ENCODE measurements around the gene JUNB.

The JUNB gene

DNA sequence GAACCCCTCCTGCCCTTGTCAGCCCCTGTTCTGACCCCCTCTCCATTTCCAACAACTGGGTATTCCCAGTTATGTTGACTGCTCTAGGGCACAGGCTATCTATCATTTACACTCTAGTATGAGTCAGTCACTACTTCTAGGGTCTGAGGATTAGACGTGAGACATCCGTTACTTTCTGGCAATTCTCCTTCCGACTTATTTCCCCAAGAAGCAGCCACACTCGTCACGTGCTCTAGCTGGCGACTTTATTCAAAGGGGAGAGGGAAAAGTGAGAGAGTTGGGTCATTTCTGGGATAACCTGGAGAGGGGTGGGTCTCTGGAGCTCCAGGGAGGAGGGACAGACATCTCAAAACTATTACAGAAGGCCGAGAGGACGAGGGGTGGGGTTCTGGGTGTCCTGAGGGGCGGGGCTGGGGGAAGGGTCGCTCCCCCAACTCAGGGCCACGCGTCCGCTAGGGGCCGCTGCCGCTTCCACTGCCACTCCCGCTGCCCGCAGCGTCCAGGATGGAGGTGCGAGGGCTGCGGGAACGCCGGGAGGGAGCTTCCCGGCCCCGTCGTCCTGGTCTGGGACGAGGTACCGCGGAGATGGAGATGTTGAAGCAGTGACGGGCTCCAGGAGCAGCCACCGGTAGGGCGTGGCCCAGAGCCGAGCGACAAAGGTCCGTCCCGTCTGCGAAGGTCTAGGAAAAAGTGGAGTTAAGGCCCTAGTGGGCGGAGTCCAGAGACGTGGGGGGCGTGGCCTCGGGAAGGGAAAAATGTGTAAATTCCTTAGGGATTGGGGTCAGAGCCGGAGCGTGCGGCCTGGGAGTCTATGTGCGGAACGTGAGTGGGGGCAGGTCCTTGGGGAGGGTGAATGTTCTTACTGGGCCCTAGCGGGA lies 34.2 kb downstream of the JUNB start:
- Histone ChIP-seq H3K23ac (ENCODE audit: low read depth, low read length, poor library complexity) (peak overlapping the region; percentile 16), H2BK15ac (ENCODE audit: low read length) (no peak overlapping the region), H3K27ac (replicated peaks; ENCODE audit: low read length) (no peak overlapping the region), H2AK5ac (ENCODE audit: low read depth, low read length) (no peak overlapping the region), H3K4me1 (ENCODE audit: control insufficient read depth in 2 of 2, insufficient read depth in 1 of 2, low read depth in 1 of 2, low read length in 2 of 2) (peaks cover 0 to 5% of the 10 kb centered on the region in 2 donors), H2AFZ (ENCODE audit: low read length) (peak overlapping the region; percentile 88), H3K4me3 (ENCODE audit: low read length in 2 of 2) (peak overlapping the region; percentile 25 to 72), H4K91ac (ENCODE audit: low read depth, low read length, poor library complexity) (no peak overlapping the region), H3K27me3 (ENCODE audit: control insufficient read depth in 3 of 3, insufficient read depth in 3 of 3, low read depth in 1 of 3, low read length in 3 of 3) (peaks cover 0 to 45% (median 9%) of the 10 kb centered on the region in 3 experiments), H3K4ac (ENCODE audit: low read length) (no peak overlapping the region), H3K18ac (ENCODE audit: low read length) (peak overlapping the region; percentile 90), H3K9me3 (replicated peaks in 1 of 2; ENCODE audit: control insufficient read depth in 2 of 2, insufficient read depth in 1 of 2, low read depth in 1 of 2, low read length in 2 of 2) (no peaks in the 10 kb centered on the region), H4K8ac (ENCODE audit: low read depth, low read length) (no peak overlapping the region), H3K36me3 (replicated peaks in 1 of 2; ENCODE audit: control insufficient read depth in 2 of 2, insufficient read depth in 2 of 2, low read length in 2 of 2) (no peaks in the 10 kb centered on the region), H3K14ac (ENCODE audit: low read length) (no peak overlapping the region), H2BK5ac (ENCODE audit: low read length) (no peak overlapping the region), H2BK12ac (ENCODE audit: low read length) (no peak overlapping the region), H2BK120ac (ENCODE audit: low read depth, low read length) (no peak overlapping the region), H3K4me2 (ENCODE audit: insufficient read depth, low read length, poor library complexity, severe bottlenecking) (peak overlapping the region; percentile 51), H3K9ac (ENCODE audit: low read depth, low read length, poor library complexity) (no peak overlapping the region), H3K79me1 (ENCODE audit: low read depth, low read length) (no peaks in the 10 kb centered on the region)
- WGBS, 2 donors (ENCODE audit: extremely low coverage in 2 of 2, insufficient read length in 2 of 2, insufficient replicate concordance in 1 of 2): no CpG with 5 or more reads among the region's 46 CpGs
- DNase-seq (ENCODE audit: low spot score): no peak

DNA sequence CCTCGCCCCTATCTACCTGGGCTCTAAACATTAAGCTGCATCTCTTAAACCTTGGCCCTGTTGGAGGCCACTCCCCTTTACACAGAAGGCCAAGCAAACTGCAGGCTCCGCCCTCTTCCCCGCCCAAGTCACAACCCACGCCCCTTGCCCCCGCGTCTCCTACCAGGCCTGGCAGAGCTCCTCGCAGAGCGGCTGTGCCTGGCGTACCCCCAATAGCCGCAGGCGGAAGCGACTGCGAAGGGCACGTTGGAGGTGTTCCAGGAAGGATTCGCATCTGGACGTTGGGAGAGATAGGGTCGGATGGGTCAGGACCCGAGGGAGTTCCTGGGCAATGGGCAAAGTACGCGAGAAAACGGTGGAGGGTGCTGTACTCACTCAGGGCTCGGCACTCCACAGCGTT lies 37.2 kb downstream of the JUNB start:
- H2AK5ac ChIP-seq (ENCODE audit: low read depth, low read length): no peak overlapping the region
- no peaks in the 10 kb centered on the region for H3K9me3 ChIP-seq (replicated peaks in 1 of 2; ENCODE audit: control insufficient read depth in 2 of 2, insufficient read depth in 1 of 2, low read depth in 1 of 2, low read length in 2 of 2)
- H3K27me3 ChIP-seq (ENCODE audit: control insufficient read depth in 3 of 3, insufficient read depth in 3 of 3, low read depth in 1 of 3, low read length in 3 of 3): peaks cover 0 to 70% (median 33%) of the 10 kb centered on the region in 3 experiments
- no peak overlapping the region for H3K14ac ChIP-seq (ENCODE audit: low read length)
- no peak overlapping the region for H2BK15ac ChIP-seq (ENCODE audit: low read length)
- peak overlapping the region; percentile 15 for H3K23ac ChIP-seq (ENCODE audit: low read depth, low read length, poor library complexity)
- H3K18ac ChIP-seq (ENCODE audit: low read length): no peak overlapping the region
- H3K9ac ChIP-seq (ENCODE audit: low read depth, low read length, poor library complexity): no peak overlapping the region
- no CpG with 5 or more reads among the region's 23 CpGs for WGBS, 2 donors (ENCODE audit: extremely low coverage in 2 of 2, insufficient read length in 2 of 2, insufficient replicate concordance in 1 of 2)
- peak overlapping the region; percentile 51 for H3K4me2 ChIP-seq (ENCODE audit: insufficient read depth, low read length, poor library complexity, severe bottlenecking)
- H2BK120ac ChIP-seq (ENCODE audit: low read depth, low read length): no peak overlapping the region
- H3K27ac ChIP-seq (replicated peaks; ENCODE audit: low read length): no peak overlapping the region
- H3K79me1 ChIP-seq (ENCODE audit: low read depth, low read length): no peaks in the 10 kb centered on the region
- peak overlapping the region; percentile 51 for H2AFZ ChIP-seq (ENCODE audit: low read length)
- H3K36me3 ChIP-seq (replicated peaks in 1 of 2; ENCODE audit: control insufficient read depth in 2 of 2, insufficient read depth in 2 of 2, low read length in 2 of 2): no peaks in the 10 kb centered on the region
- H4K91ac ChIP-seq (ENCODE audit: low read depth, low read length, poor library complexity): no peak overlapping the region
- peaks cover 5% of the 10 kb centered on the region in 2 donors for H3K4me1 ChIP-seq (ENCODE audit: control insufficient read depth in 2 of 2, insufficient read depth in 1 of 2, low read depth in 1 of 2, low read length in 2 of 2)
- H2BK12ac ChIP-seq (ENCODE audit: low read length): no peak overlapping the region
- H3K4ac ChIP-seq (ENCODE audit: low read length): no peak overlapping the region
- no peak overlapping the region for H3K4me3 ChIP-seq (ENCODE audit: low read length in 2 of 2)
- H2BK5ac ChIP-seq (ENCODE audit: low read length): no peak overlapping the region
- no peak overlapping the region for H4K8ac ChIP-seq (ENCODE audit: low read depth, low read length)
- DNase-seq (ENCODE audit: low spot score): no peak

DNA sequence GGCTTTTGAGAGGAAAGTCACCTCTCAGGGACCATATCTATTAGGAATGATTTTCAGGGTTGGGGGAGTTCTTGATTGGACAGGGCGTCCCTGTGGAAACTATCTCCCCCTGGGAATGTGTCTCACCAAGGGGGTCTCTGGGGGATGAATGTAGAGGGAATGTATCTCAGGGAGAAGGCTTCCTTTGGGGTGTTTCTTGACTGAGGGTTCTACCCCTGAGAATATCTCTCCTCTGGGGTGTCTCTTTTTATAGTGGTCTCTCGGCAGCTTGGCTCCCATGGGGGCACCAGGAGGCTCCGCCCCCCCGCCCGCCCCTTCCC lies 42.1 kb downstream of the JUNB start:
- Histone ChIP-seq H3K4me3 (ENCODE audit: low read length in 2 of 2) (peak overlapping the region in 1 of 2 donors; percentile 5), H3K23ac (ENCODE audit: low read depth, low read length, poor library complexity) (no peak overlapping the region), H4K8ac (ENCODE audit: low read depth, low read length) (no peak overlapping the region), H3K14ac (ENCODE audit: low read length) (no peak overlapping the region), H2AK5ac (ENCODE audit: low read depth, low read length) (no peak overlapping the region), H2BK12ac (ENCODE audit: low read length) (no peak overlapping the region), H3K79me1 (ENCODE audit: low read depth, low read length) (no peaks in the 10 kb centered on the region), H3K27me3 (ENCODE audit: control insufficient read depth in 3 of 3, insufficient read depth in 3 of 3, low read depth in 1 of 3, low read length in 3 of 3) (peaks cover 12 to 76% (median 62%) of the 10 kb centered on the region in 3 experiments), H3K9me3 (replicated peaks in 1 of 2; ENCODE audit: control insufficient read depth in 2 of 2, insufficient read depth in 1 of 2, low read depth in 1 of 2, low read length in 2 of 2) (no peaks in the 10 kb centered on the region), H2AFZ (ENCODE audit: low read length) (no peak overlapping the region), H2BK15ac (ENCODE audit: low read length) (no peak overlapping the region), H3K9ac (ENCODE audit: low read depth, low read length, poor library complexity) (no peak overlapping the region), H2BK120ac (ENCODE audit: low read depth, low read length) (no peak overlapping the region), H3K4me2 (ENCODE audit: insufficient read depth, low read length, poor library complexity, severe bottlenecking) (peak overlapping the region; percentile 77), H3K18ac (ENCODE audit: low read length) (no peak overlapping the region), H3K36me3 (replicated peaks in 1 of 2; ENCODE audit: control insufficient read depth in 2 of 2, insufficient read depth in 2 of 2, low read length in 2 of 2) (no peaks in the 10 kb centered on the region), H4K91ac (ENCODE audit: low read depth, low read length, poor library complexity) (no peak overlapping the region), H2BK5ac (ENCODE audit: low read length) (no peak overlapping the region), H3K4ac (ENCODE audit: low read length) (no peak overlapping the region), H3K27ac (replicated peaks; ENCODE audit: low read length) (no peak overlapping the region), H3K4me1 (ENCODE audit: control insufficient read depth in 2 of 2, insufficient read depth in 1 of 2, low read depth in 1 of 2, low read length in 2 of 2) (peaks cover 5 to 9% of the 10 kb centered on the region in 2 donors)
- DNase-seq (ENCODE audit: low spot score): no peak
- WGBS, 2 donors (ENCODE audit: extremely low coverage in 2 of 2, insufficient read length in 2 of 2, insufficient replicate concordance in 1 of 2): no CpG with 5 or more reads among the region's 5 CpGs

DNA sequence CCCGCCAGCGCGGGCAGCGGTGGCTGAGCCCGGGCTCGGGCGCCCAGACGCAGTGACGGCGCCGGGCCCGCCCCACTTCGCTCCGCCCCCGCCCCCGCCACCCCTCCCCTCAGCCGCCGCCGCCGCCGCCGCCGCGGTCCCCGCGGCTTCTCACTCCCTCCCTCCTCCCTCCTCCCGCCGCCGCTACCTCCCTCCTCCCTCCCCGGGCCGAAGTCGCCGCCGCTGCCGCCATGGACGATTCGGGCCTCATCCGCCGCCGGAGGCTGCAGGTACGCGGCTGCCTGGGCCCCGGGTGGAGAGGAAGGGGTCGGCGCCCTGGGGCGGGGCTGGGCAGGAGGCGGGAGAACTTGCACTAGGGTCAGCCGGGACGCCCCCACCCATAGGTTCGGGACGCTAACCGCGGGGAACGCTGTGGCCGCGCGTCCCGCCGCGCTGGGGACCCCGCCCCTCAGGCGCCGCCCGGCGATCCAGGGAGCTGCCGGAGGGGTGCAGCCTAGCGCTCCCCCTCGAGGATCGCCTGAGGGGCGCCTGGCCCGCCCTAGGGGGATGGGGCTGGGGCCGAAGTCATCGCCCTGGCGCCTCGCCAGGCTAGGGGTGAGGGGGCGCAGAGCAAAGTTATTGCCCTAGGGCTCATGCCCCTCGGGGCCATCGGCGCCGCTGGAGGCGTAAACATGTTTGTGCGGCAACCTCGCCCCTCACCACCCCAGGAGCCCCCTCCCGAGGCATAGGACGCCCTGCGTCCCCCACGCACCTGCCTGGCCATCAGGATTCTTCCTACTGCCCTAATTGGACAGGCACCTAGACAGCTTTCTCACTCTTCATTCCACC lies 42.7 kb downstream of the JUNB start:
- peak overlapping the region; percentile 77 for H3K4me2 ChIP-seq (ENCODE audit: insufficient read depth, low read length, poor library complexity, severe bottlenecking)
- H3K4ac ChIP-seq (ENCODE audit: low read length): no peak overlapping the region
- no peak overlapping the region for H3K14ac ChIP-seq (ENCODE audit: low read length)
- H3K9me3 ChIP-seq (replicated peaks in 1 of 2; ENCODE audit: control insufficient read depth in 2 of 2, insufficient read depth in 1 of 2, low read depth in 1 of 2, low read length in 2 of 2): no peaks in the 10 kb centered on the region
- H3K79me1 ChIP-seq (ENCODE audit: low read depth, low read length): no peaks in the 10 kb centered on the region
- no peak overlapping the region for H3K27ac ChIP-seq (replicated peaks; ENCODE audit: low read length)
- no peaks in the 10 kb centered on the region for H3K36me3 ChIP-seq (replicated peaks in 1 of 2; ENCODE audit: control insufficient read depth in 2 of 2, insufficient read depth in 2 of 2, low read length in 2 of 2)
- peaks cover 6 to 7% of the 10 kb centered on the region in 2 donors for H3K4me1 ChIP-seq (ENCODE audit: control insufficient read depth in 2 of 2, insufficient read depth in 1 of 2, low read depth in 1 of 2, low read length in 2 of 2)
- peak overlapping the region; percentile 15 for H2AK5ac ChIP-seq (ENCODE audit: low read depth, low read length)
- H3K18ac ChIP-seq (ENCODE audit: low read length): peak overlapping the region; percentile 93
- no peak overlapping the region for H2BK5ac ChIP-seq (ENCODE audit: low read length)
- peaks cover 12 to 71% (median 62%) of the 10 kb centered on the region in 3 experiments for H3K27me3 ChIP-seq (ENCODE audit: control insufficient read depth in 3 of 3, insufficient read depth in 3 of 3, low read depth in 1 of 3, low read length in 3 of 3)
- no peak overlapping the region for H4K91ac ChIP-seq (ENCODE audit: low read depth, low read length, poor library complexity)
- DNase-seq (ENCODE audit: low spot score): no peak
- WGBS, 2 donors (ENCODE audit: extremely low coverage in 2 of 2, insufficient read length in 2 of 2, insufficient replicate concordance in 1 of 2): no CpG with 5 or more reads among the region's 87 CpGs
- H4K8ac ChIP-seq (ENCODE audit: low read depth, low read length): no peak overlapping the region
- H3K9ac ChIP-seq (ENCODE audit: low read depth, low read length, poor library complexity): peak overlapping the region; percentile 78
- no peak overlapping the region for H2BK12ac ChIP-seq (ENCODE audit: low read length)
- peak overlapping the region; percentile 49 to 87 for H3K4me3 ChIP-seq (ENCODE audit: low read length in 2 of 2)
- H2AFZ ChIP-seq (ENCODE audit: low read length): peak overlapping the region; percentile 94
- H2BK120ac ChIP-seq (ENCODE audit: low read depth, low read length): no peak overlapping the region
- peak overlapping the region; percentile 81 for H3K23ac ChIP-seq (ENCODE audit: low read depth, low read length, poor library complexity)
- peak overlapping the region; percentile 71 for H2BK15ac ChIP-seq (ENCODE audit: low read length)
